Endothelial cell of umbilical vein (primary cell): ENCODE data around the gene ARHGEF28. TPM values are rescaled to one million over a fixed set of nuclear protein-coding genes. Genes with fewer than 3 reads are reported as not detected.

Experiments used
- BruUV-seq: library from RNA; stranded (reverse); fragments of 400-500 nt; replicated peaks from 2 replicates; lab custom pipeline; 2021; lab: Mats Ljungman, UMichigan
- CTCF ChIA-PET: fragments of 300-600, 350-600 bp; sonication (Branson Sonifier 250); formaldehyde crosslinking; loops from one replicate; lab custom pipeline; 2021; ENCODE audit warnings: antibody characterized with exemption, inconsistent platforms; lab: Charles Lee
- POLR2A ChIA-PET: fragments of 300-600, 350-600 bp; sonication (Branson Sonifier 250); formaldehyde crosslinking; loops from one replicate; lab custom pipeline; 2021; ENCODE audit warnings: antibody characterized with exemption, inconsistent platforms; lab: Charles Lee
- DNase-seq: peaks from one replicate; pipeline ENCODE4 v3.0.0-alpha.2; 2011; ENCODE audit warnings: low read depth, low spot score
- FAIRE-seq: peaks from 2 replicates; lab custom pipeline; 2011; peaks lifted over from hg19 to GRCh38; lab: Jason Lieb, UNC
- H2AFZ ChIP-seq: 2 replicates; pipeline ENCODE4 v1.6.0; 2012; ENCODE audit warnings: low read depth, low read length, control low read depth, inconsistent platforms
- H3K27ac ChIP-seq: 2 replicates; pipeline ENCODE4 v1.5.1; 2011; ENCODE audit warnings: low read depth, mild to moderate bottlenecking, control low read depth, low read length, moderate library complexity; ENCODE audit not compliant: insufficient read depth
- H3K27me3 ChIP-seq, 2 experiments: 2 replicates each; pipeline versions ENCODE4 v1.6.0 to v1.6.1; 2011; ENCODE audit warnings: low read length in 2 of 2, mixed read lengths in 1 of 2; ENCODE audit not compliant: control insufficient read depth in 2 of 2, insufficient read depth in 2 of 2
- H3K36me3 ChIP-seq, 2 experiments: 2 replicates in 1 of 2; 3 replicates in 1 of 2; pipeline ENCODE4 v1.5.1; 2011; ENCODE audit warnings: low read length in 2 of 2, mild to moderate bottlenecking in 1 of 2, moderate library complexity in 1 of 2; ENCODE audit not compliant: control insufficient read depth in 2 of 2, insufficient read depth in 2 of 2; ENCODE audit errors: extremely low read depth in 1 of 2
- H3K4me1 ChIP-seq: 3 replicates; pipeline ENCODE4 v1.5.1; 2011; ENCODE audit warnings: mild to moderate bottlenecking, low read length; ENCODE audit not compliant: control insufficient read depth, insufficient read depth; ENCODE audit errors: extremely low read depth
- H3K4me2 ChIP-seq: 2 replicates; pipeline ENCODE4 v1.6.1; 2011; ENCODE audit warnings: low read length, control low read depth, mixed read lengths; ENCODE audit not compliant: insufficient read depth
- H3K4me3 ChIP-seq, 3 experiments: fragments of 200-600 bp in 1 of 3; sonication (generic), shearing (Covaris generic) in 1 of 3; replicated peaks in 1 of 3; 2 replicates each; pipeline ENCODE4 v1.5.1; 2011 to 2016; ENCODE audit warnings: control low read depth in 3 of 3, low read length in 3 of 3, mild to moderate bottlenecking in 2 of 3, inconsistent platforms in 1 of 3, low read depth in 1 of 3, moderate library complexity in 1 of 3; ENCODE audit not compliant: insufficient read depth in 1 of 3
- H3K79me2 ChIP-seq: 2 replicates; pipeline ENCODE4 v1.6.0; 2012; ENCODE audit warnings: low read length, inconsistent platforms; ENCODE audit not compliant: control insufficient read depth, insufficient read depth
- H3K9ac ChIP-seq: replicated peaks from 2 replicates; pipeline ENCODE3; 2011; ENCODE audit warnings: low read length, control low read depth; ENCODE audit not compliant: insufficient read depth; ENCODE audit errors: extremely low read depth
- H3K9me1 ChIP-seq: replicated peaks from 3 replicates; pipeline ENCODE4 v1.6.0; 2011; ENCODE audit warnings: mild to moderate bottlenecking, low read length; ENCODE audit not compliant: control insufficient read depth, insufficient read depth; ENCODE audit errors: extremely low read depth
- H3K9me3 ChIP-seq: replicated peaks from 2 replicates; pipeline ENCODE4 v1.5.1; 2012; ENCODE audit warnings: low read length, inconsistent platforms; ENCODE audit not compliant: control insufficient read depth, insufficient read depth
- H4K20me1 ChIP-seq: replicated peaks from 2 replicates; pipeline ENCODE3; 2011; ENCODE audit warnings: mild to moderate bottlenecking, low read length; ENCODE audit not compliant: control insufficient read depth, insufficient read depth; ENCODE audit errors: extremely low read depth
- CTCF ChIP-seq, 2 donors: IDR thresholded peaks; 1 replicate in 1 of 2; 2 replicates in 1 of 2; pipeline ENCODE4 v1.5.1; 2011; ENCODE audit warnings: low read length in 2 of 2, mild to moderate bottlenecking in 2 of 2, moderate library complexity in 2 of 2, control low read depth in 1 of 2, inconsistent platforms in 1 of 2, low read depth in 1 of 2; ENCODE audit not compliant: insufficient read depth in 1 of 2; ENCODE audit errors: extremely low read depth in 1 of 2
- EZH2 ChIP-seq: IDR thresholded peaks from 2 replicates; pipeline ENCODE4 v1.6.1; 2012; ENCODE audit warnings: borderline replicate concordance, low read depth, mild to moderate bottlenecking, moderate library complexity, low read length, inconsistent platforms; ENCODE audit not compliant: severe bottlenecking
- FOS ChIP-seq: IDR thresholded peaks from 2 replicates; pipeline ENCODE4 v1.6.1; 2011; ENCODE audit warnings: mild to moderate bottlenecking, low read length, moderate library complexity, borderline replicate concordance; ENCODE audit not compliant: insufficient read depth
- GATA2 ChIP-seq: IDR thresholded peaks from 2 replicates; pipeline ENCODE4 v1.7.0; 2011; ENCODE audit warnings: low read depth, mild to moderate bottlenecking, moderate library complexity, mixed read lengths, low read length; ENCODE audit not compliant: insufficient read length, insufficient read depth
- JUN ChIP-seq: IDR thresholded peaks from 2 replicates; pipeline ENCODE4 v1.6.1; 2011; ENCODE audit warnings: borderline replicate concordance, low read depth; ENCODE audit not compliant: insufficient read length, insufficient read depth
- MYC ChIP-seq: IDR thresholded peaks from one replicate; pipeline ENCODE4 v1.6.1; 2011; ENCODE audit warnings: mild to moderate bottlenecking, low read depth, low read length
- POLR2A ChIP-seq: IDR thresholded peaks from 2 replicates; pipeline ENCODE4 v1.6.1; 2012; ENCODE audit warnings: low read depth, mild to moderate bottlenecking, control low read depth, low read length
- POLR2AphosphoS5 ChIP-seq: IDR thresholded peaks from 2 replicates; pipeline ENCODE4 v1.6.1; 2012; ENCODE audit warnings: low read depth, mild to moderate bottlenecking, control low read depth, low read length, moderate library complexity; ENCODE audit not compliant: insufficient read depth
- dilution Hi-C: fragments of 300-500 bp; cut with MboI; formaldehyde crosslinking; loops from one replicate; pipeline ENCODE4 v1.15.0; 2019; ENCODE audit warnings: low sequenced_read_pairs; ENCODE audit not compliant: extremely low pct_ligation_motif_present
- intact Hi-C: fragments of 100-400 bp; cut with micrococcal nuclease; formaldehyde crosslinking; loops from one replicate; pipeline ENCODE4 v1.10.0; 2022
- polyA plus RNA-seq, 4 experiments: library from polyadenylated mRNA; depleted of rRNA in 3 of 4; stranded (reverse) in 3 of 4; unstranded in 1 of 4; fragments of >200 nt; gene quantifications; 2 replicates each; pipeline versions ENCODE4 v1.2.1 to v1.2.3, GENCODE V29; 2011 to 2012; ENCODE audit warnings: missing spikeins in 1 of 4
- total RNA-seq: library from RNA; stranded (reverse); gene quantifications from 2 replicates; pipeline ENCODE4 v1.2.3, GENCODE V29; 2021
- TF ChIP-seq, protein P1 (sequence below): IDR thresholded peaks from 2 replicates; pipeline ENCODE4 v1.6.1; 2011; ENCODE audit not compliant: insufficient read depth, insufficient read length

The ARHGEF28 gene
- total and polyA plus RNA-seq, 2 donors (not counting 3 experiments of a cell fraction or from before 2014, with no cell fraction given): 29.5 to 108 TPM

DNA sequence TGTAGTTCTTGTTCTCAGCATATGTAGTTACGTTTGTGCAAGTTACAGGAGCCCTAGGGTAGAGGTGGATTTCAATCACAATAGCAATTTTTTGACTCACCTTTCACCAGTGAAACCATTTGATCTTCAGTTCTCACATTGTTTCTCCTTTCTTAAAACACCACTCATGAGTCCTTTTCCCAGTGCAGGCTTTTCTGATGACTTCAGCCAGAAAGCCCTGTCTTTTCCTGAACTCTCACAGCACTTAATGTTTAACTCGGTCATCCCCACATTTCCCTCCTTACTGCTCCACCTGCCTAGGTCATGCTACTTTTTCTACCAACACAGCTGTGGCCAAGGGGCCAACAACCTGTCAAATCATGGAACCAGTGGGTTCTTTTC lies 37.9 kb downstream of the ARHGEF28 start:
- TF ChIP-seq POLR2AphosphoS5: no peak
- no peak for TF ChIP-seq POLR2A
- no peak for TF ChIP-seq GATA2
- no peak for TF ChIP-seq CTCF (IDR thresholded peaks at IDR 0.05; ENCODE audit: extremely low read depth in 1 of 2, insufficient read depth in 1 of 2, low read depth in 1 of 2, low read length in 2 of 2)
- no peak for TF ChIP-seq FOS
- TF ChIP-seq, protein P1, sequence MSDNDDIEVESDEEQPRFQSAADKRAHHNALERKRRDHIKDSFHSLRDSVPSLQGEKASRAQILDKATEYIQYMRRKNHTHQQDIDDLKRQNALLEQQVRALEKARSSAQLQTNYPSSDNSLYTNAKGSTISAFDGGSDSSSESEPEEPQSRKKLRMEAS: no peak
- no peak for TF ChIP-seq JUN
- no peak for TF ChIP-seq MYC
- no peak for TF ChIP-seq EZH2
- no peaks in the 10 kb centered on the region for H3K9me1 ChIP-seq
- H3K9ac ChIP-seq: no peak overlapping the region
- dilution Hi-C loops: no loop called here
- H3K4me3 ChIP-seq: no peak overlapping the region
- H3K27ac ChIP-seq: no peak overlapping the region
- intact Hi-C loops: no loop called here
- H4K20me1 ChIP-seq: peaks cover 23% of the 10 kb centered on the region
- ChIA-PET CTCF (interaction anchor here (1.0 to 1.3 kb wide), 4 partner anchors 9 to 28 kb away, joined by 3 to 4 read pairs (median 3); no protein-coding TSS in a partner anchor), POLR2A (no interaction called here)
- H2AFZ ChIP-seq: no peak overlapping the region
- H3K27me3 ChIP-seq: no peaks in the 10 kb centered on the region
- H3K79me2 ChIP-seq: peaks cover 98% of the 10 kb centered on the region
- H3K9me3 ChIP-seq: no peaks in the 10 kb centered on the region
- H3K4me1 ChIP-seq: no peaks in the 10 kb centered on the region
- BruUV-seq: no TSS peak
- H3K4me2 ChIP-seq: no peak overlapping the region
- H3K36me3 ChIP-seq: peaks cover 4 to 7% of the 10 kb centered on the region in 2 experiments
- no peak for DNase-seq
- no peak for FAIRE-seq
